Fibroblast of villous mesenchyme (primary cell): ENCODE measurements around the gene BBLN. TPM values are rescaled to one million over a fixed set of nuclear protein-coding genes. Genes with fewer than 3 reads are reported as not detected.

ENCODE experiments used
- DNase-seq: peaks from one replicate; pipeline ENCODE4 v3.0.0-alpha.2; 2010; ENCODE audit warnings: low read depth
- H3K4me3 ChIP-seq: 2 replicates; pipeline ENCODE4 v1.5.1; 2011; ENCODE audit warnings: low read depth, mild to moderate bottlenecking, low read length
- total RNA-seq: library from RNA; depleted of rRNA; stranded (reverse); fragments of >200 nt; gene quantifications from 2 replicates; pipeline ENCODE4 v1.2.3, GENCODE V29; 2012
- TF ChIP-seq, protein P1 (sequence below): IDR thresholded peaks from 2 replicates; pipeline ENCODE4 v1.5.1; 2012; ENCODE audit warnings: low read depth, mild to moderate bottlenecking, low read length; ENCODE audit not compliant: insufficient read depth

The BBLN gene
- total RNA-seq, 1 donor: 19.4 TPM

DNA sequence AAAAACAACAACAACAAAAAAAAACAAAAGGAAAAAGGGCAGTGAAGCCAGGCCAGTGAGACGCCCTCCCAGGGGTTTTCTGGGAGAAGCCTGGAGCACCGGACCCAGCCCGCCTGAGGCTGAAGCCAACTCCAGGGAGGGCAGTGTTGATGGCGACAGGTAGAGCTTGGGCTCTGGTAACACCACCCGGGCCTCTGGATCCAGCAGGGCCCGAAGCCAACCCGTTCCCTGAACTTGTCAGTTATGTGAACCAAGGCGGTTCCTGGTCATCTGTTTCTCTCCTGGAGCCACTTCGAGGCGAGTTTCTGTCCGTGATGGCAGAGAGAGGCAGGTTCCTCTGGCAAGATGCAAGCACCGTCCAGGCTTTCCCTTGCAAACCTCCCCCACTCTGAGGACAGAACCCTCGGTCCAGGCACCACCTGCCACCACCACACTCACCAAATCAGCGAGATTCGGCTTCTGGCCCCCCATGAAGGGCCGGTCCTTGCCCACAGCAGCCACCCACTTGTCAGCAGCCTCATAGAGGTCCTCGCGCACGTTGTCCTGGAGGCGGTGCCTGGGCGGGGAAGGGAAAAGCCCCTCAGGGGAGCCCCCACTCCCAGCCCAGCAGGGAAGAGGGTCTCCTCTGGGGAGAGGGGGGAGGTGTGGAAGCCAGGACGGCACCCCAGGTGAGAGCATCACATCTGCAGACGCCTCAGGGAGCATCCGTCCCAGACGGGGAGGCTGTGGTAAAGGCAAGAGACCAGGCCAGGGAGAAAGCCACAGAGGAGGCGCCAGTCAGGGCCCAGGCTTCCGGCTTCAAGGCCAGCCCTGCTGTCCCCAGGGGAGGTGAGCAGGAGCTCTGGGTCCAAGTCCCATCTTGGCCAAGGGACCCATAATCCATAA is 37.9 kb upstream of the BBLN start:
- TF ChIP-seq, protein P1, sequence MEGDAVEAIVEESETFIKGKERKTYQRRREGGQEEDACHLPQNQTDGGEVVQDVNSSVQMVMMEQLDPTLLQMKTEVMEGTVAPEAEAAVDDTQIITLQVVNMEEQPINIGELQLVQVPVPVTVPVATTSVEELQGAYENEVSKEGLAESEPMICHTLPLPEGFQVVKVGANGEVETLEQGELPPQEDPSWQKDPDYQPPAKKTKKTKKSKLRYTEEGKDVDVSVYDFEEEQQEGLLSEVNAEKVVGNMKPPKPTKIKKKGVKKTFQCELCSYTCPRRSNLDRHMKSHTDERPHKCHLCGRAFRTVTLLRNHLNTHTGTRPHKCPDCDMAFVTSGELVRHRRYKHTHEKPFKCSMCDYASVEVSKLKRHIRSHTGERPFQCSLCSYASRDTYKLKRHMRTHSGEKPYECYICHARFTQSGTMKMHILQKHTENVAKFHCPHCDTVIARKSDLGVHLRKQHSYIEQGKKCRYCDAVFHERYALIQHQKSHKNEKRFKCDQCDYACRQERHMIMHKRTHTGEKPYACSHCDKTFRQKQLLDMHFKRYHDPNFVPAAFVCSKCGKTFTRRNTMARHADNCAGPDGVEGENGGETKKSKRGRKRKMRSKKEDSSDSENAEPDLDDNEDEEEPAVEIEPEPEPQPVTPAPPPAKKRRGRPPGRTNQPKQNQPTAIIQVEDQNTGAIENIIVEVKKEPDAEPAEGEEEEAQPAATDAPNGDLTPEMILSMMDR: no peak

DNA sequence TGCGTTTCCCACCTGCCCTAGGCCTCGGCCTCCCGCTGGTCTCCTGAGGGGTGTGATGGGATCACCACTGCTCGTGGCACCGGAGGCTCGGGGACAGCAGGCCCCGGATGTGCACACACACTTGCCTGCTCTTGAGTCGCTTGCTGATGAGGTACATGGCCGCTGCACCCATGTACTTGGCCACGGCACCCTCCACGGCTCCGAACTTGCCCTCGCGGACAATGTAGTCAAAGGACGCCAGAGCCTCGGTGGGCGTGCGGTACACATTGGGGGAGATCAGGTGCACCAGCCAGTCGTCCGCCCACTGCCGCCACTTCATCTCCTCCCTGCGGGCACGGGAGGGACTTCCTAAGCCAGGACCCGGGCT is 37.3 kb upstream of the BBLN start:
- H3K4me3 ChIP-seq: no peak overlapping the region
- TF ChIP-seq, protein P1: no peak
- DNase-seq: no peak

More for the DNA sequence above, 37.9 kb upstream of the BBLN start:
- no peak overlapping the region for H3K4me3 ChIP-seq
- no peak for DNase-seq

GRCh38 chr9:128123451-128124080 is 36.5 kb upstream of the BBLN start:
- DNase-seq: no peak
- H3K4me3 ChIP-seq: no peak overlapping the region
- TF ChIP-seq, protein P1: no peak

GRCh38 chr9:128124451-128124850 is 35.6 kb upstream of the BBLN start:
- TF ChIP-seq, protein P1: no peak
- no peak for DNase-seq
- H3K4me3 ChIP-seq: no peak overlapping the region

GRCh38 chr9:128124873-128125579 is 35.0 kb upstream of the BBLN start:
- TF ChIP-seq, protein P1: peak; percentile 73
- no peak overlapping the region for H3K4me3 ChIP-seq
- peak; percentile 69 for DNase-seq

DNA sequence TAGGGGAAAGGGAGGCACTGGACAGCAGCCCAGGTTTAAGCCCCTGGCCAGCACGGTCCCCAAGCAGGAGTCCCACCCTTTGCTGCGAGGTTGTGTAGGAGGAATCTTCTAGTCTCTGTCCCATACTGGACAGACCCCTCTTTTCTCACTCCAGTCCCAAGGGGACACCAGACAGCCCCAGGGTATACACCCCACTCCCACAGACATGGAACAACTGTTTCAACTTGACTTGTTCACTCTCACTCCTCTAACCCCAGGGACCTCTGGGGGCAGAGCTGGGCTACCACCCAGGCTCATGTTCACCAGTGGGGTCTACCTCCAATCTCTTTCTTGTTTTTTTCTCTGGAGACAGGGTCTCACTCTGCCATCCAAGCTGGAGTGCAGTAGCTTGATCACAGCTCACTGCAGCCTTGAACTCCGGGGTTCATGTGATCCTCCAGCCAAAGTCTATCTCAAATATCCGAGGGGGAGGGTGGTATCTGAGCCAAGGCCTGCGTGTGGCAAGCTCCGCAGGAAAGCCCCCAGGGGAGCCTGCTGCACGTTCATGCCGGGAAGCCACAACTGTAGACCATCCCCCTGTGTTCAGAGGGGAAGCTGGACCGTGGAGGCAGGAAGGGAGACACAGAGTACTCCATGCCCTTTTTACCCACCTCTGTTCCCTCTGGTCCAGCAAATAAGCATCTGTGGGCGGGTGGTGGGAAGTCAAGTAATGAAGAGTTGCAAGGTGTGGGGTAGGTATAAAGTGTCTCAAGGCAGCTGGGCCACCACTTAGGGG is 34.3 kb upstream of the BBLN start:
- H3K4me3 ChIP-seq: no peak overlapping the region
- TF ChIP-seq, protein P1: no peak
- DNase-seq: no peak
